Peyer's patch (tissue), 4 donors: ENCODE measurements around the gene MYLK. TPM values are rescaled to one million over a fixed set of nuclear protein-coding genes. Genes with fewer than 3 reads are reported as not detected.

Experiments
- DNase-seq, 3 donors: peaks; one replicate each; pipeline ENCODE4 v3.0.0-alpha.2; 2017 to 2019
- H3K27ac ChIP-seq, 4 donors: fragments of 200-600 bp; sonication (generic); one replicate each; pipeline ENCODE4 v1.5.1; 2016 to 2019
- H3K27me3 ChIP-seq, 2 donors: fragments of 200-600 bp; sonication (generic); one replicate each; pipeline ENCODE4 v1.5.1; 2019
- H3K36me3 ChIP-seq, 3 donors: fragments of 200-600 bp; sonication (generic); one replicate each; pipeline ENCODE4 v1.5.1; 2016 to 2019
- H3K4me1 ChIP-seq, 4 donors: fragments of 200-600 bp; sonication (generic); one replicate each; pipeline ENCODE4 v1.5.1; 2016 to 2019
- H3K4me3 ChIP-seq, 4 donors: fragments of 200-600 bp; sonication (generic); 1 replicate in 3 of 4; 2 replicates in 1 of 4; pipeline ENCODE4 v1.5.1; 2016 to 2019; ENCODE audit warnings: mild to moderate bottlenecking in 1 of 4
- H3K9me3 ChIP-seq, 4 donors: fragments of 200-600 bp; sonication (generic); one replicate each; pipeline ENCODE4 v1.5.1; 2016 to 2019; ENCODE audit warnings: mild to moderate bottlenecking in 1 of 4
- POLR2A ChIP-seq, 2 donors: fragments of 450-650 bp; IDR thresholded peaks; one replicate each; pipeline ENCODE4 v1.5.1; 2017; ENCODE audit warnings: antibody characterized with exemption in 2 of 2, mild to moderate bottlenecking in 2 of 2, moderate library complexity in 2 of 2
- total RNA-seq, 4 donors: library from RNA; depleted of rRNA; stranded (reverse); fragments of >200 nt; gene quantifications; one replicate each; pipeline ENCODE4 v1.1.0, GENCODE V29; 2016
- TF ChIP-seq, protein P1 (sequence below), 6 experiments: fragments of 450-650 bp in 4 of 6; fragments of 200-600 bp in 2 of 6; sonication (generic) in 1 of 6; IDR thresholded peaks; one replicate each; pipeline ENCODE4 v1.5.1; 2017 to 2019; ENCODE audit warnings: antibody characterized with exemption in 6 of 6, mild to moderate bottlenecking in 3 of 6, moderate library complexity in 1 of 6

The MYLK gene
- total RNA-seq, 4 donors from 2014 or later = 81.3 to 117 (median 94.1) TPM

DNA sequence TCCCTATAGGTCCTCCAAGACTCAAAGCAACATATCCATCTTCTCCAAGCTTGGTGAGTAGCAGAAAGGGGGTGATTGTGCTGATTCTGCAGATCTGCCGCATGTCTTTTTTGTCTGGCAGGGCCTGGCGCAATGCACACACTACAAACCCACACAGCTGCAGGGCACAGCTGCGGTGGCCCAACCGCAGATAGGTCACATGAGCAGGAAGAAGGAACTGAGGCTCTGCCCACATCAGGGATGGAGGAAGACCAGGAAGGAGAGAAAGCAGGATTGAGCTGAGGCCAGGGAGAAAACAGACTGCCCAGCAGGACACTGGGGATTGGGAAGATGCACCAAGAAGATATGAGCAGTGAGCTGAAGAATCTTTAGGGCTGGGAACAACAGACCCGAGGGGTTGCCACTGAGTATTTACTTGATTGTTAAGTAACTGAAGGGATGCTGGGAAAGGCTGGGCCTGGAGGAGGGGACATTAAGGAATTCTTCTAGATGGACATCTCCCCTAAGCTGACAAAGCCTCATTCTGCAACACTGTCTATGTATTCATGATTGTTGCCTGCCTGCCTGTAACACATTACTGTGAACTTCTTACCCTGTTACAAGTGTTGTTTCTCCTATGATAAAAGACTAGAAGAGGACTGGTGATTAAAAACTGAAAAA lies 126.7 kb downstream of the MYLK start:
- H3K4me3 ChIP-seq = no peak overlapping the region
- no peak for TF ChIP-seq POLR2A (IDR thresholded peaks at IDR 0.05)
- TF ChIP-seq, protein P1, sequence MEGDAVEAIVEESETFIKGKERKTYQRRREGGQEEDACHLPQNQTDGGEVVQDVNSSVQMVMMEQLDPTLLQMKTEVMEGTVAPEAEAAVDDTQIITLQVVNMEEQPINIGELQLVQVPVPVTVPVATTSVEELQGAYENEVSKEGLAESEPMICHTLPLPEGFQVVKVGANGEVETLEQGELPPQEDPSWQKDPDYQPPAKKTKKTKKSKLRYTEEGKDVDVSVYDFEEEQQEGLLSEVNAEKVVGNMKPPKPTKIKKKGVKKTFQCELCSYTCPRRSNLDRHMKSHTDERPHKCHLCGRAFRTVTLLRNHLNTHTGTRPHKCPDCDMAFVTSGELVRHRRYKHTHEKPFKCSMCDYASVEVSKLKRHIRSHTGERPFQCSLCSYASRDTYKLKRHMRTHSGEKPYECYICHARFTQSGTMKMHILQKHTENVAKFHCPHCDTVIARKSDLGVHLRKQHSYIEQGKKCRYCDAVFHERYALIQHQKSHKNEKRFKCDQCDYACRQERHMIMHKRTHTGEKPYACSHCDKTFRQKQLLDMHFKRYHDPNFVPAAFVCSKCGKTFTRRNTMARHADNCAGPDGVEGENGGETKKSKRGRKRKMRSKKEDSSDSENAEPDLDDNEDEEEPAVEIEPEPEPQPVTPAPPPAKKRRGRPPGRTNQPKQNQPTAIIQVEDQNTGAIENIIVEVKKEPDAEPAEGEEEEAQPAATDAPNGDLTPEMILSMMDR (IDR thresholded peaks at IDR 0.05) = no peak
- H3K36me3 ChIP-seq = no peaks in the 10 kb centered on the region
- no peaks in the 10 kb centered on the region for H3K27me3 ChIP-seq
- no peak overlapping the region for H3K27ac ChIP-seq
- no peaks in the 10 kb centered on the region for H3K9me3 ChIP-seq
- peak in 1 of 3 donors; percentile 54 for DNase-seq
- peaks cover 0 to 10% (median 0%) of the 10 kb centered on the region in 4 donors for H3K4me1 ChIP-seq

DNA sequence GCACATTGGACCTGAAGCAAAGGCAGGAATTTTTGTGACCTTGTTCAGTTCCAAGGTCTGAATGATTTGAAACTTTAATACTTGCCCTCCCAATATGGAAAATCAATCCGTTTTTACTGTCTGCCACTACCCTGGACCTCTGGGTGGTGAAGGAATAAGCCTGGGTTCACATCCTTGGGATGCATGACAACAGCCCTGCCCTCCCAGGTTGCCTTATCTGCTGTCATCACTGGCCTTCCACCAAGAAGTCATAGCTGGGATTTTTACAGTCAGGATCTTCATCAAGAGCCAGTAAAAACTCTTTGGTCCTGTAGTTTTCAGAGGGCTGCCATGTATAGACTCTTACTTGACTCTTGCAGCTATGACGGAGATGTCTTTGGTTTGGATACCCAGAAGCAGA lies 128.6 kb downstream of the MYLK start:
- TF ChIP-seq, protein P1 (IDR thresholded peaks at IDR 0.05) = no peak
- no peak for TF ChIP-seq POLR2A (IDR thresholded peaks at IDR 0.05)
- Histone ChIP-seq H3K9me3 (no peaks in the 10 kb centered on the region), H3K36me3 (no peaks in the 10 kb centered on the region), H3K4me3 (no peak overlapping the region), H3K27ac (peak overlapping the region in 2 of 4 donors; percentile 12 to 31), H3K4me1 (peaks cover 0 to 10% (median 0%) of the 10 kb centered on the region in 4 donors), H3K27me3 (no peaks in the 10 kb centered on the region)
- DNase-seq = no peak

DNA sequence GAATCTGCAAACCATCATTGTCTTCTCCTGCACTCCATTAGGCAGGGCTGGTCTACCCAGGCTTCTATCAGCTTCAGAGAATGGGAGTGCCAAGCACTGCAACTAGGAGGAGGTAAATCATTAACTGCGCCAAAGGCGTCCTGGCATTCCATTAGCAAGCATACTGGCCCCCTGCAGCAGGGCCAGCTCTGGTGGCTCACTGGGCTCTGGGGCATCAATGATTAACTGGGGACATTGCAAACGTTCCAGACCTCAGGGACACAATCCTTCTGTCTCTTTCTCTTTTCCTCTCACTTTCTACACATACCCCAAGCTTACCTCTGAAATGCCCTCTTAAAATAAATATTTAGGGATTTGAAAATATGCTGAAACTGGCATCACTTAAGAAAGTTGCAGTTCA lies 129.0 kb downstream of the MYLK start:
- TF ChIP-seq POLR2A (IDR thresholded peaks at IDR 0.05) = no peak
- TF ChIP-seq, protein P1 (IDR thresholded peaks at IDR 0.05) = peak in 2 of 6 experiments; percentile 30 to 38
- Histone ChIP-seq H3K36me3 (no peaks in the 10 kb centered on the region), H3K4me1 (peaks cover 0 to 10% (median 0%) of the 10 kb centered on the region in 4 donors), H3K27me3 (no peaks in the 10 kb centered on the region), H3K9me3 (no peaks in the 10 kb centered on the region), H3K27ac (peak overlapping the region in 2 of 4 donors; percentile 12 to 31), H3K4me3 (no peak overlapping the region)
- DNase-seq = peak in 2 of 3 donors; percentile 68 to 77

DNA sequence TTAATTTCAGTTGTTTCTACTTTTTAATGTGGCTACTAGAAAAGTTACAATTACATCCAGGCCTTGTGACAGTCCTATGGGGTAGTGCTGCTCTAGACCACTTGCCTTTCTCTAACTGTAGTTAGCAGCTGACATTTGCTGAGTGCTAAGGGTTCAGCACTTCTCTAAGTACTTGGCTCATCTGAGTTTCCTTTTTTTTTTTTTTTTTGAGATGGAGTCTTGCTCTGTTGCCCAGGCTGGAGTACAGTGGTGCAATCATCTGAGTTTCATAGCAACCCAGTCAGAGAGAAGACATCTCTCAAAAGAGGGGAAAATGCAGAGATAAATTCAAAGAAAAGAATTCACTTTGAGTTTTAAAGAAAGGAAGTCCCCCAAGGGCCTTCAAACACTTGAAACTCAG lies 130.8 kb downstream of the MYLK start:
- no peaks in the 10 kb centered on the region for H3K36me3 ChIP-seq
- H3K4me1 ChIP-seq = peaks cover 0 to 10% (median 0%) of the 10 kb centered on the region in 4 donors
- H3K4me3 ChIP-seq = no peak overlapping the region
- H3K9me3 ChIP-seq = no peaks in the 10 kb centered on the region
- DNase-seq = no peak
- H3K27me3 ChIP-seq = no peaks in the 10 kb centered on the region
- no peak overlapping the region for H3K27ac ChIP-seq
- TF ChIP-seq POLR2A (IDR thresholded peaks at IDR 0.05) = no peak
- TF ChIP-seq, protein P1 (IDR thresholded peaks at IDR 0.05) = no peak

DNA sequence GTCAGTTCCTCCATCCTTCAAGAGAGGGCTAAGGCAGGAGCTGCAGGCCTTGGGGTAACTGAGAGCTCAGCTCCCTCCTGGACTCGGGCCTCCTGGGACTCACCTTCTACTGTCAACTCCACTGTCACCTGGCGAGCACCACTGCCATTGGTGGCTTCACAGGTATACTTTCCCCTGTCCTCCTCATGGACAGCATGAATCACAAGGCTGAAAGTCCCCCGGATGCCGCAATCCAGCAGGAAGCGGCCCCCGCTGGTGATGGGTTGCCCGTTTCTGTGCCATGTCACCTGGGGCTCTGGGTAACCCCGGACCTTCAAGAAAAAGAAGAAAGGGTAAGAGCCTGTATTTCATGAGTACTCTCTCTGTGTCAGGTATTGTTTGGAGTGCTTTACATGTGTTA lies 131.9 kb downstream of the MYLK start:
- H3K4me1 ChIP-seq = peaks cover 0 to 10% (median 0%) of the 10 kb centered on the region in 4 donors
- no peak for DNase-seq

More for the DNA sequence above, 131.9 kb downstream of the MYLK start:
- Histone ChIP-seq H3K4me3 (no peak overlapping the region), H3K9me3 (no peaks in the 10 kb centered on the region), H3K36me3 (no peaks in the 10 kb centered on the region), H3K27ac (no peak overlapping the region), H3K27me3 (no peaks in the 10 kb centered on the region)
- TF ChIP-seq, protein P1 (IDR thresholded peaks at IDR 0.05) = no peak
- no peak for TF ChIP-seq POLR2A (IDR thresholded peaks at IDR 0.05)
